Neural cell (in vitro differentiated cells): ENCODE results near the gene ATE1.

ENCODE experiments used
- EZH2 ChIP-seq: fragments of 200-600, 300-800 bp; shearing (Covaris generic), sonication (generic); IDR thresholded peaks from 2 replicates; pipeline ENCODE4 v1.6.1; 2014; ENCODE audit warnings: antibody characterized with exemption, low read length, borderline replicate concordance, mild to moderate bottlenecking; ENCODE audit not compliant: insufficient read depth, poor library complexity, severe bottlenecking
- MXI1 ChIP-seq: fragments of 450-650 bp; conservative IDR thresholded peaks from 2 replicates; pipeline ENCODE4 v1.6.1; 2014; ENCODE audit warnings: antibody characterized with exemption, mild to moderate bottlenecking; ENCODE audit not compliant: poor library complexity, severe bottlenecking
- RAD21 ChIP-seq: fragments of 450-650 bp; conservative IDR thresholded peaks from 2 replicates; pipeline ENCODE4 v1.6.1; 2014; ENCODE audit warnings: antibody characterized with exemption, mild to moderate bottlenecking, moderate library complexity
- SMC3 ChIP-seq: fragments of 450-650 bp; conservative IDR thresholded peaks from 2 replicates; pipeline ENCODE4 v1.6.1; 2014; ENCODE audit warnings: antibody characterized with exemption, mild to moderate bottlenecking, moderate library complexity; ENCODE audit not compliant: poor library complexity
- TAF1 ChIP-seq: IDR thresholded peaks from 2 replicates; pipeline ENCODE4 v1.6.1; 2012; ENCODE audit warnings: low read depth
- TF ChIP-seq, protein P1 (sequence below): fragments of 450-650 bp; IDR thresholded peaks from 2 replicates; pipeline ENCODE4 v1.5.1; 2014; ENCODE audit warnings: antibody characterized with exemption, mild to moderate bottlenecking, moderate library complexity; ENCODE audit not compliant: poor library complexity, severe bottlenecking

DNA sequence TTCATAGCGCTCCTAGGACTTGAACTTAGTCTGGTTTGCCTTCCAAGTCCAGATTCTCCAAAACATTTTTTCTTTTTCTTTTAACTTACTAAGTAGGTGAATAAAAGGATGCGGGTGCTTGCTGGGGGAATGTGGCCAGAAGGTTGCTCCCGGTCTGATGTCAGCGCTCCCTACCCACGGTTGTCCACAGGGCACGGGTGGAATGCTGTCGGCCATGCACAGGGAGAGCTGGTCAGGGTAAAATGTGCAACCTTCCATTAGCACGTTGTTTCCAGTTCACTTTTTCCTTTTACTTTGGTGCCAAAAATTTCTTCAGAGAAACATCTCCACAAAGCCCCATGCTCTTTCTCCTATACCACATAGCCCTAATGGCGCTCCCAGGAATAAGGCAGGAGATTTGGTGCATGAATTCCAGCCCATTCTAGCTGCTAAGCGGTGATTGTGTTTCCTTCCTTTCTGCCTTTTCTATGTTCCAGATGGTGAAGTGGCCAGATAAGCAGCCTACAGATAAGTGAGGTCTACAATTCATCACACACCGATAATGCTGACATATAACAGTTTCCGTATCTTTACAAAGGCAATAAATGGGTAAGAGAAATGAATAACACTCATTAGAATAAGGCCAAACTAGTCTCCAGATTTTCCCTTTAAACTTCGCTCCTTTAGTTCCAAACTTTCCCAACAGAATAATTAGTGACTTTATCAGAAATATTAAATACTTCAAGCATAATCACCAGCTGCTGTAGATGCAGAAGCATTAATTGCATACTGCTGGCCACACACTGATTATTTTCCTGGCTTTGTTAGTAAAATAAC is 191.3 kb downstream of the ATE1 start:
- TF ChIP-seq, protein P1, sequence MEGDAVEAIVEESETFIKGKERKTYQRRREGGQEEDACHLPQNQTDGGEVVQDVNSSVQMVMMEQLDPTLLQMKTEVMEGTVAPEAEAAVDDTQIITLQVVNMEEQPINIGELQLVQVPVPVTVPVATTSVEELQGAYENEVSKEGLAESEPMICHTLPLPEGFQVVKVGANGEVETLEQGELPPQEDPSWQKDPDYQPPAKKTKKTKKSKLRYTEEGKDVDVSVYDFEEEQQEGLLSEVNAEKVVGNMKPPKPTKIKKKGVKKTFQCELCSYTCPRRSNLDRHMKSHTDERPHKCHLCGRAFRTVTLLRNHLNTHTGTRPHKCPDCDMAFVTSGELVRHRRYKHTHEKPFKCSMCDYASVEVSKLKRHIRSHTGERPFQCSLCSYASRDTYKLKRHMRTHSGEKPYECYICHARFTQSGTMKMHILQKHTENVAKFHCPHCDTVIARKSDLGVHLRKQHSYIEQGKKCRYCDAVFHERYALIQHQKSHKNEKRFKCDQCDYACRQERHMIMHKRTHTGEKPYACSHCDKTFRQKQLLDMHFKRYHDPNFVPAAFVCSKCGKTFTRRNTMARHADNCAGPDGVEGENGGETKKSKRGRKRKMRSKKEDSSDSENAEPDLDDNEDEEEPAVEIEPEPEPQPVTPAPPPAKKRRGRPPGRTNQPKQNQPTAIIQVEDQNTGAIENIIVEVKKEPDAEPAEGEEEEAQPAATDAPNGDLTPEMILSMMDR, result no peak
- TF ChIP-seq MXI1 (no peak), EZH2 (no peak), TAF1 (no peak), RAD21 (no peak), SMC3 (no peak)
